MM.1S (cell line): Measurements from ENCODE around the gene RUFY2.

Experiments used
- DNase-seq: peaks from one replicate; pipeline ENCODE4 v3.0.0-alpha.2; 2015
- H2AFZ ChIP-seq: fragments of 300-600 bp; sonication (generic); 2 replicates; pipeline ENCODE4 v1.6.0; 2016; ENCODE audit warnings: antibody characterized with exemption, low read length
- H3F3A ChIP-seq: fragments of 300-600 bp; sonication (generic); 2 replicates; pipeline ENCODE4 v1.6.1; 2016; ENCODE audit warnings: mild to moderate bottlenecking, antibody characterized with exemption, low read length, moderate library complexity, mixed read lengths; ENCODE audit not compliant: insufficient read depth
- H3K27ac ChIP-seq: fragments of 300-600 bp; sonication (generic); 2 replicates; pipeline ENCODE4 v1.5.1; 2016; ENCODE audit warnings: mild to moderate bottlenecking, low read length
- H3K27me3 ChIP-seq: fragments of 300-600 bp; sonication (generic); replicated peaks from 2 replicates; pipeline ENCODE4 v1.6.0; 2016; ENCODE audit warnings: low read length; ENCODE audit not compliant: insufficient read depth
- H3K36me3 ChIP-seq: fragments of 300-600 bp; sonication (generic); replicated peaks from 2 replicates; pipeline ENCODE4 v1.6.1; 2016; ENCODE audit warnings: mild to moderate bottlenecking, low read length, mixed read lengths; ENCODE audit not compliant: insufficient read depth
- H3K4me1 ChIP-seq: fragments of 300-600 bp; sonication (generic); 2 replicates; pipeline ENCODE4 v1.6.1; 2016; ENCODE audit warnings: low read length, mixed read lengths
- H3K4me2 ChIP-seq: fragments of 300-600 bp; sonication (generic); 2 replicates; pipeline ENCODE4 v1.6.0; 2016; ENCODE audit warnings: low read depth, low read length
- H3K4me3 ChIP-seq: fragments of 300-600 bp; sonication (generic); 2 replicates; pipeline ENCODE4 v1.5.1; 2016; ENCODE audit warnings: low read length, mixed read lengths
- H3K79me2 ChIP-seq: fragments of 300-600 bp; sonication (generic); 2 replicates; pipeline ENCODE4 v1.6.1; 2016; ENCODE audit warnings: mixed run types, low read length, mixed read lengths
- H3K9ac ChIP-seq: fragments of 300-600 bp; sonication (generic); 2 replicates; pipeline ENCODE4 v1.6.1; 2016; ENCODE audit warnings: low read length, mixed read lengths
- H3K9me2 ChIP-seq: fragments of 300-600 bp; sonication (generic); replicated peaks from 2 replicates; pipeline ENCODE4 v1.6.1; 2016; ENCODE audit warnings: mild to moderate bottlenecking, low read length, mixed read lengths; ENCODE audit not compliant: insufficient read depth
- H3K9me3 ChIP-seq: fragments of 300-600 bp; sonication (generic); replicated peaks from 2 replicates; pipeline ENCODE4 v1.6.1; 2016; ENCODE audit warnings: mild to moderate bottlenecking, low read length, mixed read lengths; ENCODE audit not compliant: insufficient read depth
- H4K20me1 ChIP-seq: fragments of 300-600 bp; sonication (generic); 2 replicates; pipeline ENCODE4 v1.6.1; 2016; ENCODE audit warnings: mild to moderate bottlenecking, low read length, moderate library complexity, mixed read lengths; ENCODE audit not compliant: insufficient read depth
- EZH2 ChIP-seq: fragments of 300-600 bp; sonication (generic); optimal IDR thresholded peaks from 2 replicates; pipeline ENCODE3; 2017; ENCODE audit warnings: low read depth, mild to moderate bottlenecking, antibody characterized with exemption, low read length, mixed read lengths
- EZH2phosphoT487 ChIP-seq: fragments of 300-600 bp; sonication (generic); IDR thresholded peaks from 2 replicates; pipeline ENCODE4 v1.6.1; 2018; ENCODE audit warnings: antibody characterized with exemption, low read length
- TF ChIP-seq, protein P1 (sequence below): fragments of 300-600 bp; sonication (generic); IDR thresholded peaks from 2 replicates; pipeline ENCODE4 v1.5.1; 2016; ENCODE audit warnings: antibody characterized with exemption, low read length, mixed read lengths

RUFY2 gene

DNA sequence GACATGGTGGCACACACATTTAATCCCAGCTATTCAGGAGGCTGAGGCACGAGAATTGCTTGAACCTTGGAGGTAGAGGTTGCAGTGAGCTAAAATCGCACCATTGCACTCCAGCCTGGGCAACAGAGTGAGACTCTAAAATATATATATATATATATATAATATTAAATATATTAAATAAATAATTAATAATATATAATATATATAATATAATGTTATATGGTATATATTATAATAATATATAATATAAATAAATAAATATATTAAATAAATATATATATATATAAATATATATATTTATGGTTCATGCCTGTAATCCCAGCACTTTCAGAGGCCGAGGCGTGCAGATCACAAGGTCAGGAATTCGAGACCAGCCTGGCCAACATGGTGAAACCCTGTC is 40.5 kb downstream of the RUFY2 start:
- H3K9me3 ChIP-seq = no peaks in the 10 kb centered on the region
- no peaks in the 10 kb centered on the region for H3K36me3 ChIP-seq
- H3K27ac ChIP-seq = no peak overlapping the region
- H3K9ac ChIP-seq = no peak overlapping the region
- H3K4me2 ChIP-seq = no peak overlapping the region
- H4K20me1 ChIP-seq = no peaks in the 10 kb centered on the region
- H3K27me3 ChIP-seq = no peaks in the 10 kb centered on the region
- no peak overlapping the region for H3K4me3 ChIP-seq
- H2AFZ ChIP-seq = no peak overlapping the region
- no peaks in the 10 kb centered on the region for H3F3A ChIP-seq
- no peaks in the 10 kb centered on the region for H3K79me2 ChIP-seq
- no peaks in the 10 kb centered on the region for H3K9me2 ChIP-seq
- TF ChIP-seq, protein P1, sequence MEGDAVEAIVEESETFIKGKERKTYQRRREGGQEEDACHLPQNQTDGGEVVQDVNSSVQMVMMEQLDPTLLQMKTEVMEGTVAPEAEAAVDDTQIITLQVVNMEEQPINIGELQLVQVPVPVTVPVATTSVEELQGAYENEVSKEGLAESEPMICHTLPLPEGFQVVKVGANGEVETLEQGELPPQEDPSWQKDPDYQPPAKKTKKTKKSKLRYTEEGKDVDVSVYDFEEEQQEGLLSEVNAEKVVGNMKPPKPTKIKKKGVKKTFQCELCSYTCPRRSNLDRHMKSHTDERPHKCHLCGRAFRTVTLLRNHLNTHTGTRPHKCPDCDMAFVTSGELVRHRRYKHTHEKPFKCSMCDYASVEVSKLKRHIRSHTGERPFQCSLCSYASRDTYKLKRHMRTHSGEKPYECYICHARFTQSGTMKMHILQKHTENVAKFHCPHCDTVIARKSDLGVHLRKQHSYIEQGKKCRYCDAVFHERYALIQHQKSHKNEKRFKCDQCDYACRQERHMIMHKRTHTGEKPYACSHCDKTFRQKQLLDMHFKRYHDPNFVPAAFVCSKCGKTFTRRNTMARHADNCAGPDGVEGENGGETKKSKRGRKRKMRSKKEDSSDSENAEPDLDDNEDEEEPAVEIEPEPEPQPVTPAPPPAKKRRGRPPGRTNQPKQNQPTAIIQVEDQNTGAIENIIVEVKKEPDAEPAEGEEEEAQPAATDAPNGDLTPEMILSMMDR = no peak
- no peak for TF ChIP-seq EZH2
- TF ChIP-seq EZH2phosphoT487 = no peak
- no peaks in the 10 kb centered on the region for H3K4me1 ChIP-seq
- no peak for DNase-seq

DNA sequence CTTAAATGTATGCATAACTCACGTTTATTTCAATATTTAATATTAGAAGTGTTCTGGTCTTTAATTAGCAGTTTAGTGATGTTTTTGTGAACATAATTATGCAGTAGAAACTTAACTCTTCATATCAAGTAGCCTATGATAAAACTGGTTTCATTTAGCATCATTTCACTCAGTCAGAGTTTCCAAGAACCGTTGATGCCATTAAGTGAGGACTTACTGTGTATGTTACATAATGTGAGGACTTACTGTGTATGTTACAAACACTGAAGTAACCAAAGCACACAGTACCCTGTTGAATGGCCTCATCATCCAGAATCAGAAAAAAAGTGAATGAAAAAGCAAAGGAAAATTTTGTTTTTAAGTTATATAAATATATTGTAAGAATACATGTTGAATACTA is 41.5 kb downstream of the RUFY2 start:
- no peak overlapping the region for H3K4me2 ChIP-seq
- DNase-seq = no peak
- no peak overlapping the region for H3K4me3 ChIP-seq

DNA sequence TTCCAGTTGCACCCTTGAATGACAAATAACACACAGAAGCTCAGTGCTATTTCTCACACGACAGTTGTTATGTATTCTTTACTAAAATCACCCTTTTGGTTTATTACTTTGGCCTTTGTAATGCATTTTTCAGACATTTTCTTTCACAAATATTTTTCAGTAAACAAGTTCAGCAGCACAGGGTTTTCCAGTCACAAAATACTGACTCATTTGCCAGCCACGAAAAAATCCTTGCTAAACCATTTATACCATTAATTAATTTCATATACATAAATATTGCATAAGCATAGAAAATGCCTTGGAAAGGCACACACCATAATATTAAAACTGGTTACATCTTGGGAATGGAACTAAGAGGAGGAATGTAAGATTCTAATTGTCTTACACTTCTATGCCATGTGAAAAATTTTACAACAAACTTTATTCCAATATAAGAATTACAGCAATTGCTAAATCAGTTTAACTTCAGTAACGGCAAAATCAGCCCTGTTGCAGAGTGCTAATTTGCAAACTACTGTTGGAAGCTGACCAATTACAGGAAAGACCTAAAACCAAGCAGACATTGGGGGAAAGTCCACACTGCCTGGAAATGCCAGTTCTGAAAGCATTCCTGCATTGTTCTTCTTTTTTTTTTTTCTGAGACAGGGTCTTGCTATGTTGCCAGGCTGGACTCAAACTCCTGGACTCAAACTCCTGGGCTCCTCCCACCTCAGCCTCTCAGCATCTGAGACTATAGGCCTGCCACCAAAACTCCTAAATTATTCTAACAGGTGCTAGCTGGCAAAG is 42.8 kb downstream of the RUFY2 start:
- TF ChIP-seq, protein P1 = no peak
- TF ChIP-seq EZH2phosphoT487 (no peak), EZH2 (no peak)
- H3K79me2 ChIP-seq = no peaks in the 10 kb centered on the region
- no peak overlapping the region for H2AFZ ChIP-seq
- H3F3A ChIP-seq = no peaks in the 10 kb centered on the region
- no peaks in the 10 kb centered on the region for H3K27me3 ChIP-seq
- no peak overlapping the region for H3K4me3 ChIP-seq
- no peaks in the 10 kb centered on the region for H3K36me3 ChIP-seq
- H3K4me1 ChIP-seq = no peaks in the 10 kb centered on the region
- H3K9ac ChIP-seq = no peak overlapping the region
- H3K9me3 ChIP-seq = no peaks in the 10 kb centered on the region
- no peaks in the 10 kb centered on the region for H4K20me1 ChIP-seq
- H3K9me2 ChIP-seq = no peaks in the 10 kb centered on the region
- H3K27ac ChIP-seq = no peak overlapping the region
- H3K4me2 ChIP-seq = no peak overlapping the region
- DNase-seq = no peak

More for the DNA sequence above, 41.5 kb downstream of the RUFY2 start:
- no peaks in the 10 kb centered on the region for H3K27me3 ChIP-seq
- no peaks in the 10 kb centered on the region for H3K4me1 ChIP-seq
- H3F3A ChIP-seq = no peaks in the 10 kb centered on the region
- H3K9me3 ChIP-seq = no peaks in the 10 kb centered on the region
- H3K79me2 ChIP-seq = no peaks in the 10 kb centered on the region
- no peak overlapping the region for H3K27ac ChIP-seq
- H4K20me1 ChIP-seq = no peaks in the 10 kb centered on the region
- H3K9ac ChIP-seq = no peak overlapping the region
- no peaks in the 10 kb centered on the region for H3K36me3 ChIP-seq
- no peak overlapping the region for H2AFZ ChIP-seq
- H3K9me2 ChIP-seq = no peaks in the 10 kb centered on the region
- no peak for TF ChIP-seq EZH2phosphoT487
- no peak for TF ChIP-seq EZH2
- TF ChIP-seq, protein P1 = no peak
